K562 (cell line): ENCODE results near the gene ANKRD13B. TPM values are rescaled to one million over a fixed set of nuclear protein-coding genes. Genes with fewer than 3 reads are reported as not detected.
A peak's percentile ranks its signal among the peaks of the same experiment; 100 is the strongest.

Experiments
- ATAC-seq: fragments of 200-7000 bp; cut with Tn5 transposase; 3 replicates; pipeline ENCODE4 v1.9.1; 2020; ENCODE audit warnings: moderate library complexity
- BruUV-seq: library from RNA; stranded (reverse); fragments of 400-500 nt; replicated peaks from 2 replicates; lab custom pipeline; 2021; lab: Mats Ljungman, UMichigan
- CTCF ChIA-PET: fragments of 300-600 bp; formaldehyde crosslinking; extraction: SDS; loops from one replicate; lab custom pipeline; 2021; ENCODE audit warnings: low intra/inter-chr PET ratio; lab: Yijun Ruan, JAX
- POLR2A ChIA-PET: fragments of 300-600, 350-650 bp; sonication (Branson Sonifier 250); formaldehyde crosslinking; extraction: SDS; loops from one replicate; lab custom pipeline; 2021; ENCODE audit warnings: antibody characterized with exemption, inconsistent platforms; lab: Yijun Ruan, JAX
- DNase-seq, 4 experiments: peaks; one replicate each; pipeline versions ENCODE4 v3.0.0 to v3.0.0-alpha.2; 2011 to 2018; ENCODE audit warnings: low spot score in 3 of 4, mixed read lengths in 3 of 4; ENCODE audit errors: extremely low read depth in 1 of 4
- FAIRE-seq: peaks from 2 replicates; lab custom pipeline; 2011; peaks lifted over from hg19 to GRCh38; lab: Jason Lieb, UNC
- H2AFZ ChIP-seq: 2 replicates; pipeline ENCODE4 v1.6.0; 2011; ENCODE audit warnings: low read depth, low read length, control low read depth, inconsistent platforms
- H3K27ac ChIP-seq: fragments of 200-600 bp; 3 replicates; pipeline ENCODE4 v1.8.0; 2011; ENCODE audit warnings: low read depth, mild to moderate bottlenecking, control low read depth, inconsistent platforms, low read length, moderate library complexity, mixed read lengths; ENCODE audit errors: extremely low read depth
- H3K27me3 ChIP-seq, 2 experiments: fragments of 300-600 bp in 1 of 2; 2 replicates in 1 of 2; 3 replicates in 1 of 2; pipeline versions ENCODE4 v1.6.0 to v1.8.0; 2011; ENCODE audit warnings: inconsistent platforms in 2 of 2, low read length in 2 of 2, mild to moderate bottlenecking in 1 of 2, mixed read lengths in 1 of 2, moderate library complexity in 1 of 2; ENCODE audit not compliant: control insufficient read depth in 2 of 2, insufficient read depth in 2 of 2
- H3K36me3 ChIP-seq: fragments of 300-600 bp; 3 replicates; pipeline ENCODE4 v1.8.0; 2011; ENCODE audit warnings: mild to moderate bottlenecking, low read length, inconsistent platforms; ENCODE audit not compliant: control insufficient read depth, insufficient read depth
- H3K4me1 ChIP-seq, 2 experiments: fragments of 200-600 bp in 1 of 2; replicated peaks in 1 of 2; 2 replicates in 1 of 2; 3 replicates in 1 of 2; pipeline versions ENCODE4 v1.5.1 to v1.8.0; 2011; ENCODE audit warnings: inconsistent platforms in 2 of 2, low read length in 2 of 2, mild to moderate bottlenecking in 1 of 2, mixed read lengths in 1 of 2, moderate library complexity in 1 of 2; ENCODE audit not compliant: control insufficient read depth in 2 of 2, insufficient read depth in 2 of 2
- H3K4me2 ChIP-seq: 2 replicates; pipeline ENCODE4 v1.6.1; 2011; ENCODE audit warnings: low read length, control low read depth, inconsistent platforms, mixed read lengths; ENCODE audit not compliant: insufficient read depth
- H3K4me3 ChIP-seq: fragments of 200-600 bp; sonication (generic), shearing (Covaris generic); 2 replicates; pipeline ENCODE4 v1.5.1; 2016; ENCODE audit warnings: control low read depth, inconsistent platforms
- H3K79me2 ChIP-seq: fragments of 200-600 bp; 3 replicates; pipeline ENCODE4 v1.8.0; 2011; ENCODE audit warnings: low read length, inconsistent platforms; ENCODE audit not compliant: control insufficient read depth, insufficient read depth
- H3K9ac ChIP-seq, 2 experiments: 2 replicates each; pipeline versions ENCODE4 v1.6.0 to v1.6.1; 2011; ENCODE audit warnings: low read depth in 2 of 2, low read length in 2 of 2, control low read depth in 1 of 2, inconsistent platforms in 1 of 2, mild to moderate bottlenecking in 1 of 2, mixed read lengths in 1 of 2; ENCODE audit not compliant: insufficient read depth in 1 of 2
- H3K9me1 ChIP-seq: one replicate; pipeline ENCODE4 v1.6.0; 2011; ENCODE audit warnings: inconsistent platforms, mild to moderate bottlenecking, low read length, moderate library complexity; ENCODE audit not compliant: control insufficient read depth, insufficient read depth
- H3K9me3 ChIP-seq: replicated peaks from 2 replicates; pipeline ENCODE4 v1.5.1; 2011; ENCODE audit warnings: low read depth, low read length, inconsistent platforms; ENCODE audit not compliant: control insufficient read depth, insufficient read depth
- H4K20me1 ChIP-seq: replicated peaks from 2 replicates; pipeline ENCODE4 v1.6.1; 2011; ENCODE audit warnings: low read length, inconsistent platforms, mixed read lengths; ENCODE audit not compliant: control insufficient read depth, insufficient read depth
- HLTF ChIP-seq: fragments of 450-650 bp; IDR thresholded peaks from 2 replicates; pipeline ENCODE4 v1.6.1; 2016
- RFX7 ChIP-seq: fragments of 250-450 bp; sonication (Bioruptor Pico); IDR thresholded peaks from 2 replicates; pipeline ENCODE4 v1.5.1; 2021; ENCODE audit warnings: mild to moderate bottlenecking
- ZC3H4 ChIP-seq: sonication (generic); formaldehyde crosslinking; IDR thresholded peaks from 2 replicates; pipeline ENCODE4 v1.9.0; 2021; ENCODE audit warnings: missing genetic modification reagents, borderline replicate concordance
- WGBS: fragments of 100-300 bp; shearing (Covaris generic); methylation state at CpG from one replicate; pipeline ENCODE4 v1.1.6; 2016; ENCODE audit warnings: low coverage, mixed read lengths; ENCODE audit not compliant: insufficient coverage; ENCODE audit errors: missing lambda C conversion rate; 5-methylcytosine and 5-hydroxymethylcytosine counted together
- in situ Hi-C: fragments of 300-500 bp; cut with MboI; formaldehyde crosslinking; loops from 4 replicates; pipeline ENCODE4 v1.15.0; 2018; ENCODE audit warnings: inconsistent platforms, mixed read lengths
- intact Hi-C: fragments of 100-400 bp; cut with micrococcal nuclease; formaldehyde crosslinking; loops from 2 replicates; pipeline ENCODE4 v1.14.2; 2022
- polyA plus RNA-seq, 8 experiments: library from polyadenylated mRNA; depleted of rRNA in 4 of 8; stranded (reverse) in 5 of 8; unstranded in 3 of 8; fragments of >200 nt; fragmentation: Nextera tagmentation in 2 of 8; fragmentation: Illumina TruSeq in 1 of 8; extraction: Ambion mirVana in 2 of 8; extraction: Trizol in 1 of 8; gene quantifications; 2 replicates each; pipeline versions ENCODE4 v1.2.1 to v1.2.3, GENCODE V29; 2011 to 2014; ENCODE audit warnings: inconsistent platforms in 1 of 8, missing spikeins in 1 of 8
- total RNA-seq, 7 experiments: library from RNA; depleted of rRNA in 6 of 7; stranded (reverse); fragments of >200 nt in 6 of 7; fragmentation: Illumina TruSeq in 2 of 7; extraction: Trizol in 2 of 7; gene quantifications; 2 replicates each; pipeline versions ENCODE4 v1.2.1 to v1.2.3, GENCODE V29; 2011 to 2021; ENCODE audit warnings: low replicate concordance in 1 of 7
- TF ChIP-seq, protein P1 (sequence below): sonication (generic); formaldehyde crosslinking; IDR thresholded peaks from 2 replicates; pipeline ENCODE4 v1.8.0; 2022; ENCODE audit warnings: missing genetic modification reagents, mild to moderate bottlenecking, borderline replicate concordance

The ANKRD13B gene
- total and polyA plus RNA-seq, 9 of the 15 experiments (the other 6 are each of a cell fraction or from before 2014, with no cell fraction given), result 0.15 to 28.1 (median 4.6) TPM

GRCh38 chr17:29597361-29598172, 4.6 kb downstream of the ANKRD13B start:
- H3K36me3 ChIP-seq, result no peaks in the 10 kb centered on the region
- peak overlapping the region in 1 of 2 experiments; percentile 80; a peak in 2 of 4 replicates for H3K9ac ChIP-seq
- H4K20me1 ChIP-seq, result peaks cover 12% of the 10 kb centered on the region
- H3K4me2 ChIP-seq, result no peak overlapping the region
- DNase-seq (no peak), FAIRE-seq (no peak)
- H3K9me1 ChIP-seq, result peaks cover 4% of the 10 kb centered on the region
- H3K27me3 ChIP-seq, result no peaks in the 10 kb centered on the region
- intact Hi-C loops (no loop called here), in situ Hi-C loops (no loop called here)
- H3K9me3 ChIP-seq, result no peaks in the 10 kb centered on the region
- no peak overlapping the region for H2AFZ ChIP-seq
- no TSS peak for BruUV-seq
- POLR2A ChIA-PET, result interaction anchor here (0.7 to 0.8 kb wide), 2 partner anchors 20 to 581 kb away, joined by 3 read pairs; no protein-coding TSS in a partner anchor
- H3K79me2 ChIP-seq, result peaks cover 6% of the 10 kb centered on the region; the same call in 2 of the 3 replicates
- 63% methylated on average over 13 of the region's 13 CpGs for WGBS
- TF ChIP-seq ZC3H4 (CRISPR knock-in tag), result no peak
- TF ChIP-seq, protein P1, sequence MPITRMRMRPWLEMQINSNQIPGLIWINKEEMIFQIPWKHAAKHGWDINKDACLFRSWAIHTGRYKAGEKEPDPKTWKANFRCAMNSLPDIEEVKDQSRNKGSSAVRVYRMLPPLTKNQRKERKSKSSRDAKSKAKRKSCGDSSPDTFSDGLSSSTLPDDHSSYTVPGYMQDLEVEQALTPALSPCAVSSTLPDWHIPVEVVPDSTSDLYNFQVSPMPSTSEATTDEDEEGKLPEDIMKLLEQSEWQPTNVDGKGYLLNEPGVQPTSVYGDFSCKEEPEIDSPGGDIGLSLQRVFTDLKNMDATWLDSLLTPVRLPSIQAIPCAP (CRISPR knock-in tag), result no peak
- TF ChIP-seq RFX7, result no peak
- TF ChIP-seq HLTF, result no peak
- TF ChIP-seq, all 486 proteins: peak for 0
- ATAC-seq, result no peak
- CTCF ChIA-PET, result no interaction called here
- no peak overlapping the region for H3K27ac ChIP-seq
- peaks cover 13 to 46% of the 10 kb centered on the region in 2 experiments for H3K4me1 ChIP-seq
- no peak overlapping the region for H3K4me3 ChIP-seq
